Lower leg skin (tissue), 3 donors: ENCODE data around the gene MRPL3.

Source experiments
- CTCF ChIP-seq, 3 donors: fragments of 450-650 bp; IDR thresholded peaks; one replicate each; pipeline ENCODE4 v1.5.1; 2016; ENCODE audit warnings: antibody characterized with exemption in 3 of 3, mild to moderate bottlenecking in 3 of 3, moderate library complexity in 2 of 3
- POLR2A ChIP-seq, 2 donors: fragments of 450-650 bp; IDR thresholded peaks; one replicate each; pipeline ENCODE4 v1.6.1; 2016 to 2017; ENCODE audit warnings: antibody characterized with exemption in 2 of 2, mild to moderate bottlenecking in 1 of 2, moderate library complexity in 1 of 2

GRCh38 chr3:131503320-131503635 is 507 bp upstream of the MRPL3 start:
- TF ChIP-seq POLR2A (IDR thresholded peaks at IDR 0.05) (no peak), CTCF (IDR thresholded peaks at IDR 0.05) (no peak)
